NCI-H345 (cell line): ENCODE data around the gene CCDC172.
"Not testable (repeated sequence)": the region's sequence is repeated elsewhere in the genome, so short reads cannot be mapped to it uniquely, and the experiment has no call there.

Experiments
- DNase-seq: peaks from one replicate; lab custom pipeline; 2025; lab: John Stamatoyannopoulos, UW

The CCDC172 gene

GRCh38 chr10:116336866-116337265 lies 12.6 kb downstream of the CCDC172 start:
- no peak for DNase-seq

- no peak for DNase-seq
These were observed 27.9 kb downstream of the CCDC172 start for GRCh38 chr10:116352125-116352524.

GRCh38 chr10:116353817-116354216 lies 29.6 kb downstream of the CCDC172 start:
- DNase-seq = no peak

- no peak for DNase-seq
These were observed 31.1 kb downstream of the CCDC172 start for GRCh38 chr10:116355341-116355740.

GRCh38 chr10:116356833-116357232 lies 32.6 kb downstream of the CCDC172 start:
- DNase-seq = no peak

GRCh38 chr10:116364868-116365267 lies 40.6 kb downstream of the CCDC172 start:
- DNase-seq = peak; percentile 1

GRCh38 chr10:116371737-116372136 lies 47.5 kb downstream of the CCDC172 start:
- DNase-seq = no peak

GRCh38 chr10:116382290-116382689 lies 58.0 kb downstream of the CCDC172 start:
- no peak for DNase-seq

- no peak for DNase-seq
These were observed 61.1 kb downstream of the CCDC172 start for GRCh38 chr10:116385311-116385710.

- peak; percentile 29 for DNase-seq
These were observed 62.0 kb downstream of the CCDC172 start for GRCh38 chr10:116385994-116386809.

GRCh38 chr10:116393246-116393831 lies 69.1 kb downstream of the CCDC172 start:
- DNase-seq = not testable (repeated sequence)

GRCh38 chr10:116395223-116395985 lies 71.2 kb downstream of the CCDC172 start:
- DNase-seq = no peak

- DNase-seq = no peak
These were observed 74.0 kb downstream of the CCDC172 start for GRCh38 chr10:116398224-116398623.

- DNase-seq = no peak
These were observed 78.6 kb downstream of the CCDC172 start for GRCh38 chr10:116402858-116403257.

GRCh38 chr10:116403740-116404250 lies 79.5 kb downstream of the CCDC172 start:
- no peak for DNase-seq

- DNase-seq = no peak
These were observed 84.5 kb downstream of the CCDC172 start for GRCh38 chr10:116408719-116409118.

GRCh38 chr10:116410351-116410750 lies 86.1 kb downstream of the CCDC172 start:
- DNase-seq = no peak

GRCh38 chr10:116417821-116418220 lies 93.6 kb downstream of the CCDC172 start:
- no peak for DNase-seq

GRCh38 chr10:116418389-116418788 lies 94.1 kb downstream of the CCDC172 start:
- DNase-seq = no peak

GRCh38 chr10:116421815-116422214 lies 97.6 kb downstream of the CCDC172 start:
- no peak for DNase-seq

- no peak for DNase-seq
These were observed 103.4 kb downstream of the CCDC172 start, which contains the start of gene PNLIPRP3 for GRCh38 chr10:116427671-116428070. PNLIPRP3 (plus strand) TSS chr10:116427847; CDS start chr10:116428013, 166 bp downstream.

- no peak for DNase-seq
These were observed 105.2 kb downstream of the CCDC172 start for GRCh38 chr10:116429288-116429977.
